HepG2 (cell line): Measurements from ENCODE around the gene ARHGEF11. TPM values are rescaled to one million over a fixed set of nuclear protein-coding genes. Genes with fewer than 3 reads are reported as not detected.

Source experiments
- ATAC-seq: fragments of 200-7000 bp; cut with Tn5 transposase; 3 replicates; pipeline ENCODE4 v1.9.1; 2020; ENCODE audit warnings: mild to moderate bottlenecking, moderate library complexity
- BruUV-seq: library from RNA; stranded (reverse); fragments of 400-500 nt; replicated peaks from 2 replicates; lab custom pipeline; 2021; lab: Mats Ljungman, UMichigan
- CTCF ChIA-PET: fragments of 300-600 bp; formaldehyde crosslinking; extraction: SDS; loops from one replicate; lab custom pipeline; 2021; ENCODE audit warnings: low total read pairs, inconsistent platforms, low intra/inter-chr PET ratio; lab: Yijun Ruan, JAX
- POLR2A ChIA-PET: fragments of 350-600 bp; sonication (Branson Sonifier 250); formaldehyde crosslinking; loops from one replicate; lab custom pipeline; 2020; ENCODE audit warnings: antibody characterized with exemption, inconsistent platforms; lab: Yijun Ruan, JAX
- DNase-seq: peaks from one replicate; pipeline ENCODE4 v3.0.0-alpha.2; 2015; ENCODE audit warnings: low spot score
- FAIRE-seq: peaks from 3 replicates; lab custom pipeline; 2011; peaks lifted over from hg19 to GRCh38; lab: Jason Lieb, UNC
- H2AFZ ChIP-seq: one replicate; pipeline ENCODE4 v1.6.1; 2011; ENCODE audit warnings: low read length, inconsistent platforms
- H3K27ac ChIP-seq: fragments of 300-600 bp; 3 replicates; pipeline ENCODE4 v1.8.0; 2011; ENCODE audit warnings: mixed run types, mild to moderate bottlenecking, mixed read lengths, low read length, inconsistent platforms; ENCODE audit not compliant: insufficient read depth; ENCODE audit errors: extremely low read length
- H3K27me3 ChIP-seq, 2 experiments: fragments of 200-600 bp in 1 of 2; 2 replicates in 1 of 2; 3 replicates in 1 of 2; pipeline versions ENCODE4 v1.6.0 to v1.8.0; 2011; ENCODE audit warnings: low read length in 2 of 2, mild to moderate bottlenecking in 2 of 2, moderate library complexity in 2 of 2, inconsistent platforms in 1 of 2; ENCODE audit not compliant: insufficient read depth in 2 of 2, control insufficient read depth in 1 of 2
- H3K36me3 ChIP-seq, 2 experiments: fragments of 200-600 bp in 1 of 2; replicated peaks in 1 of 2; 2 replicates in 1 of 2; 3 replicates in 1 of 2; pipeline versions ENCODE4 v1.5.1 to v1.8.0; 2011; ENCODE audit warnings: low read length in 2 of 2, inconsistent platforms in 1 of 2; ENCODE audit not compliant: insufficient read depth in 2 of 2, control insufficient read depth in 1 of 2
- H3K4me1 ChIP-seq: 2 replicates; pipeline ENCODE4 v1.5.1; 2012; ENCODE audit warnings: low read length, inconsistent platforms; ENCODE audit not compliant: insufficient read depth
- H3K4me2 ChIP-seq: 2 replicates; pipeline ENCODE4 v1.6.0; 2011; ENCODE audit warnings: low read depth, low read length, inconsistent platforms
- H3K4me3 ChIP-seq, 3 experiments: fragments of 200-600 bp in 1 of 3; sonication (generic), shearing (Covaris generic) in 1 of 3; replicated peaks in 1 of 3; 2 replicates each; pipeline ENCODE4 v1.5.1; 2011 to 2016; ENCODE audit warnings: low read length in 3 of 3, inconsistent platforms in 2 of 3, low read depth in 2 of 3, mild to moderate bottlenecking in 2 of 3, control low read depth in 1 of 3, mixed read lengths in 1 of 3; ENCODE audit not compliant: insufficient read depth in 1 of 3
- H3K79me2 ChIP-seq: one replicate; pipeline ENCODE4 v1.6.1; 2011; ENCODE audit warnings: low read length, inconsistent platforms; ENCODE audit not compliant: insufficient read depth
- H3K9ac ChIP-seq: 2 replicates; pipeline ENCODE4 v1.6.0; 2011; ENCODE audit warnings: mild to moderate bottlenecking, low read depth, low read length, inconsistent platforms; ENCODE audit not compliant: insufficient read depth
- H3K9me3 ChIP-seq: 2 replicates; pipeline ENCODE4 v1.5.1; 2012; ENCODE audit warnings: mild to moderate bottlenecking, low read length
- H4K20me1 ChIP-seq: 2 replicates; pipeline ENCODE4 v1.6.0; 2011; ENCODE audit warnings: inconsistent platforms, mild to moderate bottlenecking, low read length, moderate library complexity; ENCODE audit not compliant: insufficient read depth
- BRD4 ChIP-seq: sonication (generic); formaldehyde crosslinking; IDR thresholded peaks from 2 replicates; pipeline ENCODE4 v1.4.0; 2020; ENCODE audit warnings: missing genetic modification reagents
- CENPX ChIP-seq: sonication (generic); formaldehyde crosslinking; IDR thresholded peaks from 2 replicates; pipeline ENCODE4 v1.9.0; 2021; ENCODE audit warnings: mild to moderate bottlenecking, missing genetic modification reagents, moderate library complexity
- FLYWCH1 ChIP-seq: sonication (generic); formaldehyde crosslinking; IDR thresholded peaks from 2 replicates; pipeline ENCODE4 v1.8.1; 2023; ENCODE audit warnings: mild to moderate bottlenecking, missing genetic modification reagents
- IRF1 ChIP-seq: sonication (generic); formaldehyde crosslinking; IDR thresholded peaks from 2 replicates; pipeline ENCODE4 v1.4.0; 2020; ENCODE audit warnings: low read depth, mild to moderate bottlenecking, missing genetic modification reagents
- REST ChIP-seq, 2 experiments: IDR thresholded peaks; 2 replicates each; pipeline ENCODE4 v1.6.1; 2011 to 2012; ENCODE audit warnings: low read length in 2 of 2, borderline replicate concordance in 1 of 2, low read depth in 1 of 2, mild to moderate bottlenecking in 1 of 2, moderate library complexity in 1 of 2
- ZFP90 ChIP-seq: sonication (generic); formaldehyde crosslinking; IDR thresholded peaks from 2 replicates; pipeline ENCODE4 v1.8.0; 2022; ENCODE audit warnings: missing genetic modification reagents, mild to moderate bottlenecking, inconsistent platforms, borderline replicate concordance
- ZNF607 ChIP-seq: sonication (generic); formaldehyde crosslinking; IDR thresholded peaks from 2 replicates; pipeline ENCODE4 v1.5.1; 2020; ENCODE audit warnings: missing genetic modification reagents, mild to moderate bottlenecking, borderline replicate concordance
- ZNF770 ChIP-seq: sonication (generic); formaldehyde crosslinking; IDR thresholded peaks from 2 replicates; pipeline ENCODE4 v1.5.0; 2020; ENCODE audit warnings: mild to moderate bottlenecking, missing genetic modification reagents
- WGBS: methylation state at CpG from one replicate; pipeline ENCODE4 v1.1.6; 2017; ENCODE audit warnings: low lambda C conversion rate; 5-methylcytosine and 5-hydroxymethylcytosine counted together
- in situ Hi-C: cut with HindIII; loops from 2 replicates; pipeline ENCODE4 v1.10.0; 2017; ENCODE audit warnings: low pct_unique_long_range_greater_than_20kb; ENCODE audit not compliant: extremely low pct_ligation_motif_present
- intact Hi-C: fragments of 100-400 bp; cut with micrococcal nuclease; formaldehyde crosslinking; loops from one replicate; pipeline ENCODE4 v1.10.0; 2022; ENCODE audit not compliant: unreplicated experiment
- polyA plus RNA-seq, 8 experiments: library from polyadenylated mRNA; depleted of rRNA in 3 of 8; stranded (reverse) in 7 of 8; unstranded in 1 of 8; fragments of >200 nt; fragmentation: Illumina TruSeq in 4 of 8; extraction: Trizol in 4 of 8; gene quantifications; 2 replicates each; pipeline versions ENCODE4 v1.2.1 to v1.2.3, GENCODE V29; 2011 to 2016; ENCODE audit warnings: low read depth in 4 of 8, missing spikeins in 1 of 8, mixed read lengths in 1 of 8; ENCODE audit not compliant: insufficient read depth in 1 of 8
- total RNA-seq, 5 experiments: library from RNA; depleted of rRNA; stranded (reverse); fragments of >200 nt; fragmentation: Illumina TruSeq; extraction: Trizol; gene quantifications; 2 replicates each; pipeline ENCODE4 v1.2.3, GENCODE V29; 2016; ENCODE audit warnings: low read depth in 1 of 5

ARHGEF11 gene
- total and polyA plus RNA-seq, 2 of the 13 experiments (the other 11 are each of a cell fraction or from before 2014, with no cell fraction given), result 16.5 to 21.2 TPM

GRCh38 chr1:156975084-156975483, 70.5 kb downstream of the ARHGEF11 start:
- intact Hi-C loops, result no loop called here

GRCh38 chr1:156973417-156973816, 72.1 kb downstream of the ARHGEF11 start:
- Histone ChIP-seq H3K4me2 (no peak overlapping the region), H2AFZ (no peak overlapping the region), H3K4me3 (no peak overlapping the region), H3K9me3 (no peaks in the 10 kb centered on the region), H3K79me2 (no peaks in the 10 kb centered on the region), H3K36me3 (peaks cover 10 to 73% of the 10 kb centered on the region in 2 experiments), H4K20me1 (no peaks in the 10 kb centered on the region), H3K27ac (no peak overlapping the region), H3K27me3 (no peaks in the 10 kb centered on the region), H3K9ac (no peak overlapping the region), H3K4me1 (no peaks in the 10 kb centered on the region)
- in situ Hi-C loops (no loop called here), intact Hi-C loops (no loop called here)
- WGBS, result 96% methylated on average over 2 of the region's 2 CpGs
- FAIRE-seq, result no peak
- BruUV-seq, result no TSS peak
- ChIA-PET POLR2A (no interaction called here), CTCF (no interaction called here)
- no peak for ATAC-seq
- TF ChIP-seq ZFP90, result no peak
- no peak for TF ChIP-seq IRF1
- TF ChIP-seq REST (IDR thresholded peaks at IDR 0.05; ENCODE audit: borderline replicate concordance in 1 of 2, low read depth in 1 of 2, low read length in 2 of 2), result no peak
- TF ChIP-seq ZNF607 (CRISPR knock-in tag), result no peak
- no peak for TF ChIP-seq CENPX (CRISPR knock-in tag)
- no peak for DNase-seq

More at GRCh38 chr1:156975084-156975483, 70.5 kb downstream of the ARHGEF11 start:
- ChIA-PET POLR2A (no interaction called here), CTCF (no interaction called here)
- H3K27ac ChIP-seq, result no peak overlapping the region
- DNase-seq (no peak), ATAC-seq (no peak), FAIRE-seq (no peak)
- H3K4me2 ChIP-seq, result no peak overlapping the region
- TF ChIP-seq BRD4 (CRISPR knock-in tag) (no peak), ZNF770 (CRISPR knock-in tag) (no peak), FLYWCH1 (CRISPR knock-in tag) (no peak)
- no peak overlapping the region for H3K9ac ChIP-seq
- WGBS, result 92% methylated on average over 2 of the region's 2 CpGs
- H2AFZ ChIP-seq, result no peak overlapping the region
- no peaks in the 10 kb centered on the region for H3K79me2 ChIP-seq
- no peak overlapping the region for H3K4me3 ChIP-seq
- no TSS peak for BruUV-seq
- peaks cover 16 to 72% of the 10 kb centered on the region in 2 experiments for H3K36me3 ChIP-seq
- in situ Hi-C loops, result no loop called here
- no peaks in the 10 kb centered on the region for H3K9me3 ChIP-seq
- no peaks in the 10 kb centered on the region for H4K20me1 ChIP-seq
- no peaks in the 10 kb centered on the region for H3K27me3 ChIP-seq
- H3K4me1 ChIP-seq, result no peaks in the 10 kb centered on the region; the same call in 1 of the 2 replicates
